ENCODE measurements around the gene OR2L8. TPM values are rescaled to one million over a fixed set of nuclear protein-coding genes. Genes with fewer than 3 reads are reported as not detected.

Gene OR2L8, protein sequence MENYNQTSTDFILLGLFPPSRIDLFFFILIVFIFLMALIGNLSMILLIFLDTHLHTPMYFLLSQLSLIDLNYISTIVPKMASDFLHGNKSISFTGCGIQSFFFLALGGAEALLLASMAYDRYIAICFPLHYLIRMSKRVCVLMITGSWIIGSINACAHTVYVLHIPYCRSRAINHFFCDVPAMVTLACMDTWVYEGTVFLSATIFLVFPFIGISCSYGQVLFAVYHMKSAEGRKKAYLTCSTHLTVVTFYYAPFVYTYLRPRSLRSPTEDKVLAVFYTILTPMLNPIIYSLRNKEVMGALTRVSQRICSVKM
- total RNA-seq (not detected), polyA plus RNA-seq (not detected)
- long read RNA-seq, donor 1: 0 reads
- long read RNA-seq, donor 2: 0 reads
- long read RNA-seq, donor 3: 0 reads
- long read RNA-seq, donor 4: 0 reads

DNA sequence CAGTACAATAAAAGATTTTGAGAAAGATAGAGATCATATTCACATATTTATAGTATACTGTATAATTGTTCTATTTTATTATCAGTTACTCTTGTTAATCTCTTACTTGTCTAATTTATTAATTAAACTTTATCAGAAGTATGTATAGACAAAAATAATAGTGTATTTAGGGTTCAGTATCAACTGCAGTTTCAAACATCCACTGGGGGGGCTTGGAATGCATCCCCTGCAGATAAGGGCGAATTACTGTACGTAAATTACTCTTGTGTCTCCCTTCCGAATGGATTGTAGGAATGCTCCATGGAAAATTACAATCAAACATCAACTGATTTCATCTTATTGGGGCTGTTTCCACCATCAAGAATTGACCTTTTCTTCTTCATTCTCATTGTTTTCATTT lies at the start of gene OR2L8:
Gene OR2L8, plus strand, starts transcription at position 301 of the 400 bp plus-strand sequence. Its CDS starts 0 bp downstream, at position 301.
- Histone ChIP-seq H3K4me1 (ENCODE audit: control insufficient read depth, insufficient read depth, low read length) (no peaks in the 10 kb centered on the region), H3K9me3 (ENCODE audit: control insufficient read depth, low read length) (peaks cover 2% of the 10 kb centered on the region), H3K27me3 (ENCODE audit: control insufficient read depth, insufficient read depth) (no peaks in the 10 kb centered on the region), H3K27ac (ENCODE audit: low read length) (no peak within 1 kb of the TSS), H3K4me3 (ENCODE audit: low read length) (no peak within 1 kb of the TSS)
- DNase-seq (no peak), ATAC-seq (no peak)
- 70% methylated on average over 3 of the region's 3 CpGs for WGBS
- intact Hi-C loops (cut with DNase I): no loop called here

DNA sequence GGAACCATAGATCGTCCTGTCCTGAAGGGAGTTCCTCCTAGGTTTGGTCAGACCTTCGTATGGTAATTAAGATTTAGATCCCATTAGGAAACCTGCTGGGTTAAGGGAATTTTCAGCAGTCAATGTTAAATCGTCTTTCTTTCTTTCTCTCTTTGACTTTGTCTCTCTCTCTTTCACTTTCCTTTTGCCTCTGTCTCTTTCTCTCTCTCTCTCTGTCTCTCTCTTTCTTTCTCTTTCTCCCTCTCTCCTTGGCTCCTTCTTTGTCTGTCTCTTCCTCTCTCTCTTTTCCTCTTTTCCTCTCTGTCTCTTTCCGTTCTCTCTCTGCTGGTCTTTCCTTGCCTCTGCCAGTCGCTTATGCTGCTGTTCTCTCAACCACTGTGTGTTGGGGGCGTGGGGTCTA lies 44.5 kb upstream of the OR2L8 start:
- intact Hi-C loops (cut with DNase I): no loop called here
- Histone ChIP-seq H3K4me3 (ENCODE audit: low read length) (no peak overlapping the region), H3K27me3 (ENCODE audit: control insufficient read depth, insufficient read depth) (no peaks in the 10 kb centered on the region), H3K4me1 (ENCODE audit: control insufficient read depth, insufficient read depth, low read length) (no peaks in the 10 kb centered on the region), H3K27ac (ENCODE audit: low read length) (no peak overlapping the region), H3K9me3 (ENCODE audit: control insufficient read depth, low read length) (no peaks in the 10 kb centered on the region)
- WGBS: 78% methylated on average over 6 of the region's 6 CpGs
- DNase-seq (no peak), ATAC-seq (no peak)

DNA sequence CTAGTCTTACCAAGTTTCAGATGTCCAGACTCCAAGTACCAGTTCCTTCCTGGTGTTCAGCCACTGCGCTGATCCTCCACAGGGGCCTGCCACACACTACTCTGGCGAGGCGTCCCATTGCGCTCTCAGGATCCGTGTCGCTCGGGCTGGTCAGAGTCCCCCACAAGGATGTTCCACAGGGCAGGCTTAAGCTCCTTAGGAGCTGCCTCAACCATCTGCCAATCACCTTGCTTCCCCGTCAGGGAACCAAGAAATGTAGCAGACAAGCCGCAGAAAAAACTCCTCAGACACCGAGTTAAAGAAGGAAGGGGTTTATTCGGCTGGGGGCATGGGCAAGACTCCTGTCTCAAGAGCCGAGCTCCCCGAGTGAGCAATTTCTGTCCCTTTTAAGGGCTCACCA lies 43.5 kb upstream of the OR2L8 start:
- H3K27me3 ChIP-seq (ENCODE audit: control insufficient read depth, insufficient read depth): no peaks in the 10 kb centered on the region
- ATAC-seq (no peak), DNase-seq (peak in 1 of 3 donors; percentile 37)
- no peak overlapping the region for H3K4me3 ChIP-seq (ENCODE audit: low read length)
- 86% methylated on average over 13 of the region's 13 CpGs for WGBS
- intact Hi-C loops (cut with DNase I): no loop called here
- no peaks in the 10 kb centered on the region for H3K4me1 ChIP-seq (ENCODE audit: control insufficient read depth, insufficient read depth, low read length)
- H3K27ac ChIP-seq (ENCODE audit: low read length): no peak overlapping the region
- H3K9me3 ChIP-seq (ENCODE audit: control insufficient read depth, low read length): no peaks in the 10 kb centered on the region

DNA sequence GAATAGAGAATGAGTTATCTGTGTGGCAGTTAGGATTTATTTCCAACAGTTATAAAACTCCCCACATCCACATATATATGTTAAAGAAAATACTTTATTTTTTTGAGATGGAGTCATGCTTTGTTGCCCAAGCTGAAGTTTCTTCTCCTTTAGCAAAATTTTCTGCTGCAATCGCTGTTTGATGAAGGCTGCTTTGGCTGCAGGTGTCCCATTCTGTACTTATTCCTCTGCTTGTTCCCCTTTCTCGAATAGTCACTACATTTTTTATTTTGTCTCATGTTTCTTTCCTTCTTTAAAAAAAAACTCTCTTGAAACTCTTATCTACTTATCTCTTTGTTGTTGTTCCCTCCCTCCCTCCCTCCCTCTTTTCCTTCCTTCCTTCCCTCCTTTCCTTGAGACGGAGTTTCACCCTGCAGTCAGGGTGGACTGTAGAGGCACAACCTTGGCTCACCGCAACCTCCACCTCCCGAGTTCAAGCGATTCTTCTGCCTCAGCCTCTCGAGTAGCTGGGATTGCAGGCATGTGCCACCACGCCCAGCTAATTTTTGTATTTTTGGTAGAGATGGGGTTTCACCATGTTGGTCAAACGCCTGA lies 42.7 kb upstream of the OR2L8 start:
- no peak for DNase-seq
- Histone ChIP-seq H3K4me3 (ENCODE audit: low read length) (no peak overlapping the region), H3K27ac (ENCODE audit: low read length) (no peak overlapping the region)

DNA sequence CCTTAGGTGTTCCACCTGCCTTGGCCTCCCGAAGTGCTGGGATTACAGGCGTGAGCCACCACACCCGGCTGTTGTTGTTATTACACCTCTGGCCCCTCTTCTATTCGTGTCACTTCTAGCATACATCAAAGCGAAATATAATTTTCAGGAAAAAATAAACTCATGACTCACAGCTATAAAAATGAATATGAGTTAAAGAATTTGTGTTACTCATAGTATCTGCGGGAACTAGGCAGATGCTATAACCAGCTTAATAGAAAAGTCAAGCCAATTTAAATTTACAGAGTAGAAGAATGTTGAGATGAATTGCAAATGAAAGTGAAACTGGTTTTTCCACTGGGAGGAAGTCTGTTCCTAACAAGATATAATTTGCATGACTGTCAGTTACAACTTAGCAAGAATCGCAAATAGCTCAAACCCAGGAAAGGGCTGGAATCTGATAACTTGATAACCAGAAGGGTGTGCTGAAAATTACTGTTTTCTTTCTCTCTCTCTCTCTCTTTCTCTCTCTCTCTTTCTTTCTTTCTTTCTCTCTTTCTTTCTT lies 42.1 kb upstream of the OR2L8 start:
- Histone ChIP-seq H3K9me3 (ENCODE audit: control insufficient read depth, low read length) (no peaks in the 10 kb centered on the region), H3K4me3 (ENCODE audit: low read length) (no peak overlapping the region), H3K27ac (ENCODE audit: low read length) (no peak overlapping the region), H3K4me1 (ENCODE audit: control insufficient read depth, insufficient read depth, low read length) (no peaks in the 10 kb centered on the region), H3K27me3 (ENCODE audit: control insufficient read depth, insufficient read depth) (no peaks in the 10 kb centered on the region)
- DNase-seq (no peak), ATAC-seq (peak in 1 of 2 donors; percentile 41)
- 50% methylated on average over 7 of the region's 7 CpGs for WGBS
- intact Hi-C loops (cut with DNase I): no loop called here

More for the DNA sequence above, 42.7 kb upstream of the OR2L8 start:
- intact Hi-C loops (cut with DNase I): no loop called here
- ATAC-seq: no peak
- no peaks in the 10 kb centered on the region for H3K9me3 ChIP-seq (ENCODE audit: control insufficient read depth, low read length)
- no peaks in the 10 kb centered on the region for H3K4me1 ChIP-seq (ENCODE audit: control insufficient read depth, insufficient read depth, low read length)
- no peaks in the 10 kb centered on the region for H3K27me3 ChIP-seq (ENCODE audit: control insufficient read depth, insufficient read depth)
- 65% methylated on average over 9 of the region's 9 CpGs for WGBS

DNA sequence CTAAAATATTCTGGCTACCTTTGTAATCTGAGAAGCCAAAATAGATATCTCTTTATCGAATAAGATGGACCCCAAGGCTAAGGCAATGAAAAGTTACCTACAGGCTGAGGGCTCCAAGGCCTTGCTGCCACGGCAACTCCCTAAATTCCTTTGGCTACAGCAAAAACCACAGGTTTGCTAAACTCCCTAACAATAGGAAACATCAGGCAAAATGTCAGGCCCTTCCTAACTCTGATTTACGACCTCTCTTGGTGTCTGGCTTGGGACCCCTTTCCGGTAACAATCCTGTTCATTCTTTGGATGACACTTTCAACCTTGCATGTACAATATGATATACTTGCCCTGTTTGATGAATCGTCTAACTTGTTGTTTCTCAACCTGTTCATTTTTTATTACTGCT lies 39.9 kb upstream of the OR2L8 start:
- Histone ChIP-seq H3K9me3 (ENCODE audit: control insufficient read depth, low read length) (no peaks in the 10 kb centered on the region), H3K27me3 (ENCODE audit: control insufficient read depth, insufficient read depth) (no peaks in the 10 kb centered on the region), H3K27ac (ENCODE audit: low read length) (no peak overlapping the region), H3K4me1 (ENCODE audit: control insufficient read depth, insufficient read depth, low read length) (no peaks in the 10 kb centered on the region), H3K4me3 (ENCODE audit: low read length) (no peak overlapping the region)
- 73% methylated on average over 5 of the region's 5 CpGs for whole genome bisulfite sequencing
- intact Hi-C loops (cut with DNase I): no loop called here
- DNase-seq: no peak
- no peak for ATAC-seq

DNA sequence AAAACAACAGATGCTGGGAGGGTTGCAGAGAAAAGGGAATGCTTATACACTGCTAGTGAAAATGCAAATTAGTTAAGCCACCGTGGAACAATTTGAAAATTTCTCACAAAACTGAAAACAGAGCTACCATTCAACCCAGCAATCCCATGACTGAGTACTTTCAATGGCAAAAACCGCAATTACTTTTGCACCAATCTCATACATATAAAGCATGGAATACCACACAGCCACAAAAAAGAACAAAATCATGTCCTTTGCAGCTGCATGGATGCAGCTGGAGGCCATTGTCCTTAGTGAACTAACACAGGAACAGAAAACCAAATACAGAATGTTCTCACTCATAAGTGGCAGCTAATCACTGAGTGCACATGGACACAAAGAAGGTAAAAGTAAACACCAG lies 34.9 kb upstream of the OR2L8 start:
- DNase-seq: no peak
- Histone ChIP-seq H3K4me3 (ENCODE audit: low read length) (no peak overlapping the region), H3K4me1 (ENCODE audit: control insufficient read depth, insufficient read depth, low read length) (no peaks in the 10 kb centered on the region), H3K9me3 (ENCODE audit: control insufficient read depth, low read length) (no peaks in the 10 kb centered on the region), H3K27me3 (ENCODE audit: control insufficient read depth, insufficient read depth) (no peaks in the 10 kb centered on the region), H3K27ac (ENCODE audit: low read length) (no peak overlapping the region)
- ATAC-seq: no peak
- intact Hi-C loops (cut with DNase I): no loop called here
- 74% methylated on average over 2 of the region's 2 CpGs for WGBS

DNA sequence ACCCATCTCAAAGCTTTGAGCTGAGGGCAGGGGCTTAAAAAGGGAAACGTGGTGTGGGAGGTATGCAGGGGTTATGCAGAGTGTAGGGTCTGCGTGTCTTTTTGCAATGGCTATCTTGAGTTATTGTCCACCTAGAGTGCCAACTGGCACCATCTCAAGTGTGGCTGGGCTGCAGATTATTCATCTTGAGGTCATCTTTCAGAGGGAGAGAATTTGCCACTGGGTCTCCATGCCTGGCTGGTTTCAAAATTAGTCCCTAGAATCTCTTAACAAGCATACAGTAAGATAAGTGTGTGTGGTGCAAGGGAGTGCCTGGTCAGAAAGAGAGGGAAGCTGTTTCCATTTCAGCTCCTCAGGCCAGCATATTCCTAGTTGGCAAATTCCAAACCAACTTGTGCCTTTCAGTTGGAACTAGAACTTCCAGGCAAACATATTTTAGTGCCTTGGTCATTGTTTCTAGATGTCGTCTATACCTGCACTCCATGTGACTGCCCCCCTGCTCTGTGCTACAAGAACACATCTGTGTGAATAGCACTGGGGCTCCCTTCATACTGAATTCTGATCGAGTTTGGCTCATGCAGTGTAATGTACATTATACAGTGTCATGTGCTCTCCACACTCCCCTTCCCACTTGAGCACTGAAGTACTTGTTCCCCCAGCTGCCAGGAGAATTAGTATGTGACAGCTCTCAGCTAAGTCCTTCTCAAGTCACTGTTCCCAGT lies 33.6 kb upstream of the OR2L8 start:
- ATAC-seq (no peak), DNase-seq (no peak)
- Histone ChIP-seq H3K27me3 (ENCODE audit: control insufficient read depth, insufficient read depth) (no peaks in the 10 kb centered on the region), H3K4me3 (ENCODE audit: low read length) (no peak overlapping the region), H3K27ac (ENCODE audit: low read length) (no peak overlapping the region), H3K4me1 (ENCODE audit: control insufficient read depth, insufficient read depth, low read length) (no peaks in the 10 kb centered on the region), H3K9me3 (ENCODE audit: control insufficient read depth, low read length) (no peaks in the 10 kb centered on the region)
- intact Hi-C loops (cut with DNase I): no loop called here
- 45% methylated on average over 4 of the region's 4 CpGs for WGBS

DNA sequence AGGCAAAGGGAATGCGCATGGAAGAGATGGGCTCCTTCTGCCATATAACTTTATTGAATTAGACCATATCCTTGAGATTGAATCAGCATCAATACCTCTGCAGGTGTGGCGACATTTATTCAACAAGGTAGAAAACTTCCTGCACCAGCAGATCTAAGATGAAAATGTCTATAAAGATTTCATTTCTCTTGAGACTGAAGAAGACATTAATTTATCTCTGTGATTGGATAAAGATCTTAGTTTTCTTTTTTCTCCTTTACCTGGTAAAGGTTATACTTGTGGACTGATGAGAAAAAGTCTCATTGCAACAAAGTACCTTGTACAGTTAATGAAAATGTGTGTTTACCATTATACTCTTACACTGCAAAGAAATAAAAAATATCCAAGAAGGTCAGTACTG lies 28.7 kb upstream of the OR2L8 start, which contains the start of gene OR2T8:
Gene OR2T8, plus strand, starts transcription at position 301 of the 400 bp plus-strand sequence. CDS start 766 bp downstream, outside the sequence.
- no peak for ATAC-seq
- Histone ChIP-seq H3K4me3 (ENCODE audit: low read length) (no peak within 1 kb of the TSS), H3K4me1 (ENCODE audit: control insufficient read depth, insufficient read depth, low read length) (no peaks in the 10 kb centered on the region), H3K27me3 (ENCODE audit: control insufficient read depth, insufficient read depth) (no peaks in the 10 kb centered on the region), H3K27ac (ENCODE audit: low read length) (no peak within 1 kb of the TSS), H3K9me3 (ENCODE audit: control insufficient read depth, low read length) (no peaks in the 10 kb centered on the region)
- no peak for DNase-seq
- intact Hi-C loops (cut with DNase I): no loop called here
- WGBS: 92% methylated on average over 2 of the region's 2 CpGs

DNA sequence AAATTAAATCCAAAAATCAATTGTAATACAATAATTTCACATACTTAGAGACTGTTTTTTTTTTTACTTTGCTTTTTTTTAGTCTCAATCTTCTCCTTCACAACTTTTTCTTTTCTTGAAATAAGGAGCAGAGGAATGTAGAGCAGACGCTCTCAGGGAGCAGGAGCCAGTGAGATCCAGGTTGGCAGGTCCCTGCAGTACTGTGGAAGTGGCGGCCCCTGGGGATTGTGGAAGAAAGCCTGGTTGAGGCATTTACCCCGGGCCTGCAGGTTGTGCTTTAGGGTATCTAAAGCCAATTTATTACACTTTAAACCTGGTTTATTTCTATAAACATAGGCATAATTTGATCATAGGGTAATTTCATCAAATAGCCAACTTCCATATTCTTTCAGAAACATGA lies 24.7 kb upstream of the OR2L8 start:
- Histone ChIP-seq H3K27me3 (ENCODE audit: control insufficient read depth, insufficient read depth) (no peaks in the 10 kb centered on the region), H3K27ac (ENCODE audit: low read length) (no peak overlapping the region), H3K4me1 (ENCODE audit: control insufficient read depth, insufficient read depth, low read length) (no peaks in the 10 kb centered on the region), H3K9me3 (ENCODE audit: control insufficient read depth, low read length) (no peaks in the 10 kb centered on the region), H3K4me3 (ENCODE audit: low read length) (no peak overlapping the region)
- DNase-seq (no peak), ATAC-seq (no peak)
- 64% methylated on average over 3 of the region's 3 CpGs for WGBS
- intact Hi-C loops (cut with DNase I): no loop called here

DNA sequence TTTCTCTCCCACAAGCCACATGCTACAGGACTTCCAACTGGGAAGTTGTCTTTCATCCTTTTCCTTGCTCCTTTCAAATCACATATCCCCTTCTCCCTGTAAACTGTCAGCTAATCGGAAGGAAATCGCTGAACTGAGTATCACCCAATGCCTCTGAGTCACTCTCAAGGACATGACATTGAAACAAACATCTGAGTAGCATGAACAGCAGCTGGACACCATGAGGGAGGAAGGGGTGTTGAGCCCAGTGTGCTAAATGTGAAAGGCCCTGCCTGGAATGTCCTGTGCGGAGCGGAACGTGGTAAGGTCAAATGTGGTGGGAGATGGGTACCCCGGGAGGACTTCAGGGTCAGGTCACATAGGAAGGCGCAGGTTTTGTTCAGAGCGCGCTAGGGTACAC lies 23.8 kb upstream of the OR2L8 start, which contains the start of gene OR2AJ1:
Gene OR2AJ1, plus strand, starts transcription at position 22 of the 400 bp plus-strand sequence. CDS start 8,880 bp downstream, outside the sequence.
- Histone ChIP-seq H3K9me3 (ENCODE audit: control insufficient read depth, low read length) (no peaks in the 10 kb centered on the region), H3K4me3 (ENCODE audit: low read length) (no peak within 1 kb of the TSS), H3K4me1 (ENCODE audit: control insufficient read depth, insufficient read depth, low read length) (no peaks in the 10 kb centered on the region), H3K27ac (ENCODE audit: low read length) (no peak within 1 kb of the TSS), H3K27me3 (ENCODE audit: control insufficient read depth, insufficient read depth) (no peaks in the 10 kb centered on the region)
- ATAC-seq: no peak
- 87% methylated on average over 9 of the region's 9 CpGs for WGBS
- no peak for DNase-seq
- intact Hi-C loops (cut with DNase I): no loop called here
